Right forelimb (tissue), 1 donor: ENCODE results near the gene SLC30A3.
"Not testable (repeated sequence)": the region's sequence is repeated elsewhere in the genome, so short reads cannot be mapped to it uniquely, and the experiment has no call there.

ENCODE experiments used
- DNase-seq: peaks from one replicate; pipeline ENCODE4 v3.0.0-alpha.2; 2018

SLC30A3 gene, protein sequence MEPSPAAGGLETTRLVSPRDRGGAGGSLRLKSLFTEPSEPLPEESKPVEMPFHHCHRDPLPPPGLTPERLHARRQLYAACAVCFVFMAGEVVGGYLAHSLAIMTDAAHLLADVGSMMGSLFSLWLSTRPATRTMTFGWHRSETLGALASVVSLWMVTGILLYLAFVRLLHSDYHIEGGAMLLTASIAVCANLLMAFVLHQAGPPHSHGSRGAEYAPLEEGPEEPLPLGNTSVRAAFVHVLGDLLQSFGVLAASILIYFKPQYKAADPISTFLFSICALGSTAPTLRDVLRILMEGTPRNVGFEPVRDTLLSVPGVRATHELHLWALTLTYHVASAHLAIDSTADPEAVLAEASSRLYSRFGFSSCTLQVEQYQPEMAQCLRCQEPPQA

DNA sequence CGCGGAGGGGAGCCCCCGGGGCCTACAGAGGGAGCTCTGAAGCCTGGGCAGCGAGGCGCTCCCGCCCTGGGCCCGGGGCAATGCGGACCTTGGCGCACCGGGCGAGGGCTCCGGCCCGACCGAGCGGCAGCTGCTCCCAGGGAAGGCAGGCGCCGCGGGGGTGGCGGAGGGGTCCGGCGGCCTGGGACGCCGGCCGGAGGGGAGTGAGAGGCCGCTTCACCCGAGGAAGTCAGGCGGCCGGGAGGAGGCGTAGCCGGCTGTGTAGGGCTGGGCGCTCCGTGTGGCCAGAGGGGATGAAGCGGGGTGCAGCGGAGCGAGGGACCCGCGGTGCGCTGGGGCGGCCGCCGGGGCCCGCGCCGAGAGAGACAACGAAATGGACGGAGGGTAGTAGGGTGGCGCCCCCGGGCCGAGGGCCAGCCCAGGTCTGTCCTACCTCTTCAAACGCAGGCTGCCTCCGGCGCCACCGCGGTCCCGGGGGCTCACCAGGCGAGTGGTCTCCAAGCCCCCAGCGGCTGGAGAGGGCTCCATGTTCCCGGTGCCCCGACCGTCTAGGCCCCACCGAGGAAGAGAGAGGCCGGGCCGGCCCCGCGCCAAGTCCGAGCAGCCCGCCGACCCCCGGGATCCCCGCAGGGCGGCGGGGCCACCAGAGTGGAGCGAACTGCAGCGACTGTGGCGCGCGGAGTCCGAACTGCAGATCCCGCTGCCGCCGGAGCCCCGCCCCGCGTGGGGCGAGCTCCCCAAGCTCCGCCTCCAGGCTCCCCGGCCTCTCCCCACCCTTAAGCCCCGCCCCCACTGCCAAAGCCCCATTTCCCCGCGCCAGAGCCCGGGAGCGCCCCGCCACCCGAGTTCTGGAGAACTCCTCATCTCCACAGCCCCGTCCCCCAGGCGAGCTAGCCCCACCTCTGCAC, at the start of gene SLC30A3:
SLC30A3 (minus strand) TSS at position 669 of the 908 bp plus-strand sequence; CDS start at position 528, 141 bp downstream.
- peak; percentile 64 for DNase-seq

DNA sequence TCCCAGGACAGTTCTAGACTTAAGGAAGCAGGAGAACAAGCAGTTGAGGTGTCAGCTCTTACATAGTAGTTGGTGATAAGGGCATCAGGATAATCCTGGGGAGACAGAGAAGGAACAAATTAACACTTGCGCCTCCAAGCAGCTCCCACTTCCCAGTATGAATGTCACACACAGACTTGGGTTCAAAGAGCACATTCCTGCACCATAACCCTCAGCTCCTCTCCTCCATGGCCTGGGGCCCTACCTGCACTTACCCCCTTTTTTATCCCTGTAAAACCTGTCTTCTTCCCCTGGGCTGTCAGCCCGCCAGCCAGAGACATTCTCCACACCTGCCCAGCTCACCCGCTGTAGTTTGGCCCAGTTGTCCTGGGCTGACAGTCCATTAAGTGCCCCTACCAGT, 49.3 kb upstream of the SLC30A3 start:
- DNase-seq = no peak

DNA sequence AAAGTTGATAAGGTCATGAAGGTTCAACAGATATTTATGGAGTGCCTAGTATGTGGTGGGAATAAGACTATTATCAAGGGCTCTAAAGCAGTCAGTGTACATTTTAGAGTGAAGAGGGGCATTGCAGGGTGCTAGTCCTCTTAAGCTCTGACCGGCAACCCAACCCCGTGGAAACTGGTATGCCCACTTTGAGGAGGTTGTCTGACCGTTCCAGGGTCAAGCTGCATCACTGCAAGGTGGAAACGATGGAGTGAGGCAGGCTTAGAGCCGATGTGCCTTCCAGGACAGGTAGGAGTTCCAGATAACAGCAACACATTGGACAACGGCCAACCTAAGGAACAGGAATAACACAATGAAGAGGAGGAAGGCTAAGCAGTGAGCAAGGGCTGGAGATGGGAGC, 46.8 kb upstream of the SLC30A3 start:
- DNase-seq = no peak

- DNase-seq = peak; percentile 74
Measured at GRCh38 chr2:27308359-27308881, 45.6 kb upstream of the SLC30A3 start, which contains the start of gene UCN. Gene UCN, minus strand, starts transcription at chr2:27308445. Its CDS starts 550 bp downstream, at chr2:27307895.

- no peak for DNase-seq
Measured at GRCh38 chr2:27307545-27308358, 44.9 kb upstream of the SLC30A3 start.

DNA sequence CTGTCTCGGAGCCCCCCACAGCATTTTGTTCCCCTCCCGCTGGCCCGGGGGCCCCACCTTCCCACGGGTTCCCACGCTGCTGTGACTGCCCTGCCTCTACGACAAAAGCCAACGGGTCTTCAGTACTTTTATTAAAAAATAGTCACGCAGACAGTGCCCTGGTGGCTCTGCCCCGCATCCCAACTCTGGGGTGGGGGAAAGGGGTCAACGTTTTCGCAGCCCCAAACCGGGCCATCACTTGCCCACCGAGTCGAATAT, 44.4 kb upstream of the SLC30A3 start:
- no peak for DNase-seq

DNA sequence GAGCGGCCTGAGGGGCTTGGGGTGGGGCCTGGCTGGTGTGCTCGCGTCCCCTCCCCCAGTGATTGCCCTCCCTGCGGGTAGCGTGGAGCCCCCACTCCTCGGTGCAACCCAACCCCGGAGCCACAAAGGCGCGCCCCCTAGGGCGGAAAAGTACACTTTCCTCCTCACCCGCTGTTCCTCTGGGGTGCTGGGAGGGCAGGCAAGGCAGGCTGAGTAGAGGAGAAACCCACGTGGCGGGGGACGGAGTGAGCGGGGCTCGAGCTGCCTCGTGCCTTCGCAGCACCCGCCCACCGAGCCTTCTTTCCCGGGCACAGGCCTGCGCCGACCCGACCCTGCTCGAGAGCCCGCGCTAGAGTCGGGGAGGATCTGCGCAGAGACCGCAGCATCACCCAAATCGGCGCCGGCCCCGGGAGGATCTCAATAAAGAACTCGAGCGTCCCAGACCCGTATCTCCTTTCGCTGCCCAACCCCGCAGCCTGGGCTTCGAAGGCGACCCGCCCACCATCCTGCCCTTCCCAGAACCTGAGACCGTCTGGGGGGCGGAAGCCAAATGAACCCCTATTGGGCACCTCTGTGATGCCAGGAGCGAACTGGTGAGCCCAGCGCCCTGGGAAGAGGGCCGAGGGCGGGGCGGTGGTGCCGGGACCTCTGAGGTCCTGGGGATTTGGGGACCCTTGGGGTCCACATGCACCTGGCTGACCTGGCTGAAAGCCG, 43.9 kb upstream of the SLC30A3 start:
- DNase-seq = no peak

- no peak for DNase-seq
Measured at GRCh38 chr2:27306136-27306535, 43.3 kb upstream of the SLC30A3 start.

DNA sequence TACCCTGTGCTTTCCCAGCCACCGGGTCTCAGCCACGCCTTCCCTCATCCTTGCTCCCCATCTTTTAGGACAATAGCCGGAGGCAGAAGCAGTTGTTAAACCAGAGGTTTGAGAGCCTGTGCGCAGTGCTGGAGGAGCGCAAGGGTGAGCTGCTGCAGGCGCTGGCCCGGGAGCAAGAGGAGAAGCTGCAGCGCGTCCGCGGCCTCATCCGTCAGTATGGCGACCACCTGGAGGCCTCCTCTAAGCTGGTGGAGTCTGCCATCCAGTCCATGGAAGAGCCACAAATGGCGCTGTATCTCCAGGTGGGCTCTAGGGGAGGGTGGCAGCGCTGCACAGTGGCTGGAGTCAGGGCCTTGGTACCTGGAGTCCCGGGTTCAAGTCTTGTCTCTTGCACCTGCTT, 42.7 kb upstream of the SLC30A3 start:
- DNase-seq = no peak

DNA sequence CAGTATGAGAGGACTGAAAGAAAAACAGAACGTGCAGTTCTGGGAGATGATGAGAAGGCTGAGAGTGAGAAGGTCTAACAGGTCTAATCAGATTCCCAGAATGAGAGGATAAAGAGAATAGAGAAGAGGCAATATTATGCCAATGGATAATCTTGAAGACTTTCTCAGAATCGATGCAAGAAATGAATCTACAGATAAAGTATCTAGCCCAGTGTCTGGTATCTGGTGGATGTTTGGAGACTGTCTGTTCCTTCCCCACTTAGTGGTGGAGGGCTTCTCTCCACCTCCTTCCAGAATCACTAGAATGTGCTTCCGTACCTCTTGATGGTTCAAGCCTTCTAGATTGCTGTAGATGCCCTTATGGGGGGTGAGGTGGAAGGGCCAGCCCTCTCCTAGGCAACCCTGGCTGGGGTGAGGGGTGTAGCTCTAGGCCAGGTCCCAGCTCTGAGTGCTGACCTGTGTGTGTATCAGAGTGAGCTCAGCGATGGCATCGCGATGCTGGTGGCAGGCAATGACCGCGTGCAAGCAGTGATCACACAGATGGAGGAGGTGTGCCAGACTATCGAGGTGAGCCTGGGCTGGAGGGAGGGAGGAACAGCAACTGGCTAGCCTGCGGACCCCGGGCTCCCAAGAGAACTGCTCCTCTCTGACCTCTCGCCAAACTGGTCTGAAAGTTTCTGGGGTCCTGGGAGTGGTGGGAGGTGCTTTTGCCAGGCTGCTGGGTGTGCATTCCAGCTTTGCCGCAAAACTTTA, 41.8 kb upstream of the SLC30A3 start:
- no peak for DNase-seq

- DNase-seq = no peak
Measured at GRCh38 chr2:27303093-27304025, 40.5 kb upstream of the SLC30A3 start.

DNA sequence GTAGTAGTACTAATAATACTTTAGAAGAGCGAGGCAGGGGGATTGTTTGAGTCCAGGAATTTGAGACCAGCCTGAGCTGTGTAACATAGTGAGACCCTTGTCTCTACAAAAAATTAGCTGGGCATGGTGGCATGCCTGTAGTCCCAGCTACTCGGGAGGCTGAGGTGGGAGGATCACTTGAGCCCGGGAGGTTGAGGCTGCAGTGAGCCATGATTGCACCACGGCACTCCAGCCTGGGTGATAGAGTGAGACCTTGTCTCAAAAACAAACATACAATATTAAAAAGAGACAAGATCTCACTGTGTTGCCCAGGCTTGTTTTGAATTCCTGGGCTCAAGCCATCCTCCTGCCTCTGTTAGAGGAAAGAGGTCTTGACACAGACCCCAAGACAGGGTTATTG, 37.8 kb upstream of the SLC30A3 start:
- not testable (repeated sequence) for DNase-seq

DNA sequence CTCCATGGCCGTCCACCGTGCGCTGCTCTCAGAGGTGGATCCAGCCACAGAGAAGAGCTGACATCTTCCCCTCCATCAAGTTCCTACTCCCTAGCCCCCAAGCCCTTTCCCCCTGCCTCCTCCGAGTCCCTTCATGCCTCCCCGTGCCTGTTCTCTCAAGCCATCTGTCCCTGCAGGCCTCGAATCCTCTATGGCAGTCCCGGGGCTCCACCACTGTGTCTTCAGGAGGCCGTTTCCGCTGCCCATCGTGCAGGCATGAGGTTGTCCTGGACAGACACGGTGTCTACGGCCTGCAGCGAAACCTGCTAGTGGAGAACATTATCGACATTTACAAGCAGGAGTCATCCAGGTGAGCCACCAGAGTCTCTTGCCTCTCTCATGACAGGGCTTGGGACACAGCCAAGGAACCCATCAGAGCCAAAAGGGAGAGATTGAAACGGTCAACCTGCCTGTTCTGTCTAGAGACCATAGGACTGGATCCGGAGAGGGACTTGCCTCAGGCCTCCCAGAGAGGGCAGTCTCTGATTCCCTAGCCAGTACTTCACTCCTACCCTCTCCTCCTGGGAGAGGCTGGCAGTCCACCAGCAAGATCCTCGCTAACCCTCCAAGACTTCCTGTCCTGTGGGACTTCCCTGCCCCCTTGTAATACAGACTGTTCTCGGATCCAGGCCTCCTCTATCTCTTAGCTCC, 35.7 kb upstream of the SLC30A3 start:
- DNase-seq = no peak

- DNase-seq = no peak
Measured at GRCh38 chr2:27297195-27297594, 34.3 kb upstream of the SLC30A3 start.

DNA sequence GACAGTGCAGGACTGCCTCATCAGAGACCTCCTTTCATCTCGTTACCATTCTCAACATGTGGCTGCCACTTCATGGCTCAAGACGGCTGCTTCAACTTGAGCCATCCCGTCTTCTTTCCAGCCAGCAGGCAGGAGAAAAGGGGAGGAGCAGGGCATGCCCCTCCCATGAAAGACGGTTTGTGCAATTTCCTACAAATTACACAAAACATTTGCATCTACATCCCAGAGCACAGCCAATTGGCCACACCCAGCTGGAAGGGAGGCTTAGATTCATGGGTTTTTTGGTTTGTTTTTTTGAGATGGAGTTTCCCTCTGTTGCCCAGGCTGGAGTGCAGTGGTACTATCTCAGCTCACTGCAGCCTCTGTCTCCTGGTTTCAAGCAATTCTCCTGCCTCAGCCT, 33.6 kb upstream of the SLC30A3 start:
- no peak for DNase-seq

DNA sequence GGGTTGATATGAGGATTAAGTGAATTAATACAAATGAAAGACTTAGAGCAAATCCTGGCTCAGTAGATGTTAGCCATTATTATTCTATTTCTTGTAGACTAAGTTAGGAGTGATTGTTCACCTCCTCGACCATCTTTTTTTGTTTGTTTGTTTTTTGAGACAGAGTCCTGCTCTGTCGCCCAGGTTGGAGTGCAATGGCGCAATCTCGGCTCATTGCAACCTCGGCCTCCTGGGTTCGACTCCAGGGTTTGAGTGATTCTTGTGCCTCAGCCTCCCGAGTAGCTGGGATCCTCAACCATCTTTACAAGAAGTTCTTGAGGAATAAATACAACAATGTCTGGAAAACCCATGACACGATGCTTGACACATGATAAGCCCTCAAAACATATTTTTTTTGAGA, 32.1 kb upstream of the SLC30A3 start:
- DNase-seq = no peak

GRCh38 chr2:27291865-27292264, 29.0 kb upstream of the SLC30A3 start:
- no peak for DNase-seq

DNA sequence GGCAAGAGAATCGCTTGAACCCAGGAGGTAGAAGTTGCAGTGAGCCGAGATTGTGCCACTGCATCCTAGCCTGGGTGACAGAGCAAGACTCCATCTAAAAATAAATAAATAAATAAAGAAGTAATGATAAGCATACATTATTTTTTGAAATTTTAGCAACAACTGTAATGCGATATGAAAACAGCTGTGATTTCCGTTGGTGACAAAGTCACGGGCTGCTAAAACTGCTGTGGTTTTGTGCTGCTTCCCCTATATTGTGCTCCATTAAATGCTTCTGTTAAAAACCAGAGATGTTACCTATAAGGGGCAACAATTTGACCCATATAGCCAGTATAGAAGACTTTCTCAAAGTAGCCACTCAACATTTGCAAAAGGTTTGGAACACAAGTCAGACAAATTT, 27.7 kb upstream of the SLC30A3 start:
- no peak for DNase-seq

DNA sequence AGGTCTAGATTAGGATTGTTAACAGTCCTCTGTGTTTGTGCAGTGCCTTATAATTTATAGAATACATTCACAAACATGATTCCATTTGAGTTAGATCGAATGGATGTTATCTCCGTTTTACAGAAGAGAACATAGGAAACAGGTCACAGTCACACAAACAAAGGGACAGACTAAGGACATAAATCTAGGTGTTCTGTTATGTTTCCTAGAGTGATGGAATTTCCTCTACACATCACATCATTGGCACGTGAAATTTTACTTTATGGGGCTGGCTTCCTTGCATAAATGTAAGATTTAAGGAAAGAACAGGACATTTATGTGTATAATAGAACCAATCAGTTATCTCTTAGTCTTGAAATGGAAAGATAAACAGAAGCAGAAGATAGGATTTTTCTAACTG, 25.8 kb upstream of the SLC30A3 start:
- DNase-seq = no peak

- no peak for DNase-seq
Measured at GRCh38 chr2:27285481-27285880, 22.6 kb upstream of the SLC30A3 start.
